ENCODE measurements around the gene ACTR1A.

DNA sequence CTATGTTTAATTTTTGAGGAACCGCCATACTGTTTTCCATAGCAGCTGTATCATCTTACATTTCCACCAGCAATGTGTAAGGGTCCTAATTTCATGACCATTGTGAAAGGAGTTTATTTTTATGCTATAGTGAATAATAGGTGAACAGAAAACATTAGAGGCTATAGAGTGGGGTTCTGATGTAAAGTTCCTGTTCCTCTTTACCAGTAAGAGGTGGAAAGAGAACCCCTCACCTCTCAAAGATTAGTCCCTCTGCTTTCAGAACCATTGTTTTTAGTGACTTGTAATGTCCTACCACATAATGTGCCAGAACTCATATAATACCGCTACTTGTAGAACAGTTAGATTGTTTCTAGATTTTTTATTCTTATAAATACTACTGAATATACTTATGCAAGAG is 35.4 kb upstream of the ACTR1A start:
- TF ChIP-seq, protein P1, sequence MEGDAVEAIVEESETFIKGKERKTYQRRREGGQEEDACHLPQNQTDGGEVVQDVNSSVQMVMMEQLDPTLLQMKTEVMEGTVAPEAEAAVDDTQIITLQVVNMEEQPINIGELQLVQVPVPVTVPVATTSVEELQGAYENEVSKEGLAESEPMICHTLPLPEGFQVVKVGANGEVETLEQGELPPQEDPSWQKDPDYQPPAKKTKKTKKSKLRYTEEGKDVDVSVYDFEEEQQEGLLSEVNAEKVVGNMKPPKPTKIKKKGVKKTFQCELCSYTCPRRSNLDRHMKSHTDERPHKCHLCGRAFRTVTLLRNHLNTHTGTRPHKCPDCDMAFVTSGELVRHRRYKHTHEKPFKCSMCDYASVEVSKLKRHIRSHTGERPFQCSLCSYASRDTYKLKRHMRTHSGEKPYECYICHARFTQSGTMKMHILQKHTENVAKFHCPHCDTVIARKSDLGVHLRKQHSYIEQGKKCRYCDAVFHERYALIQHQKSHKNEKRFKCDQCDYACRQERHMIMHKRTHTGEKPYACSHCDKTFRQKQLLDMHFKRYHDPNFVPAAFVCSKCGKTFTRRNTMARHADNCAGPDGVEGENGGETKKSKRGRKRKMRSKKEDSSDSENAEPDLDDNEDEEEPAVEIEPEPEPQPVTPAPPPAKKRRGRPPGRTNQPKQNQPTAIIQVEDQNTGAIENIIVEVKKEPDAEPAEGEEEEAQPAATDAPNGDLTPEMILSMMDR (IDR thresholded peaks at IDR 0.05) = no peak
- TF ChIP-seq ZFX (IDR thresholded peaks at IDR 0.05; ENCODE audit: borderline replicate concordance) = no peak

Data from 22Rv1 (cell line).